Esophagus (tissue), 2 donors: ENCODE results near the gene IST1. TPM values are rescaled to one million over a fixed set of nuclear protein-coding genes. Genes with fewer than 3 reads are reported as not detected.

ENCODE experiments used
- H3K27ac ChIP-seq, 2 donors: one replicate each; pipeline ENCODE4 v1.5.1; 2013; ENCODE audit warnings: low read depth in 2 of 2, mild to moderate bottlenecking in 2 of 2, inconsistent platforms in 1 of 2, low read length in 1 of 2, moderate library complexity in 1 of 2
- H3K27me3 ChIP-seq, 2 donors: one replicate each; pipeline ENCODE4 v1.6.1; 2013; ENCODE audit warnings: low read length in 2 of 2, control low read depth in 1 of 2, mild to moderate bottlenecking in 1 of 2; ENCODE audit not compliant: insufficient read depth in 2 of 2, control insufficient read depth in 1 of 2
- H3K36me3 ChIP-seq, 2 donors: one replicate each; pipeline ENCODE4 v1.6.1; 2013; ENCODE audit warnings: low read length in 1 of 2; ENCODE audit not compliant: control insufficient read depth in 2 of 2, insufficient read depth in 2 of 2
- H3K4me1 ChIP-seq, 2 donors: one replicate each; pipeline ENCODE4 v1.6.1; 2013; ENCODE audit warnings: low read length in 1 of 2; ENCODE audit not compliant: control insufficient read depth in 2 of 2, insufficient read depth in 2 of 2
- H3K4me3 ChIP-seq, 2 donors: one replicate each; pipeline ENCODE4 v1.5.1; 2013; ENCODE audit warnings: low read length in 2 of 2, mild to moderate bottlenecking in 2 of 2, low read depth in 1 of 2, moderate library complexity in 1 of 2
- H3K9me3 ChIP-seq, 2 donors: one replicate each; pipeline ENCODE4 v1.6.1; 2013; ENCODE audit warnings: mild to moderate bottlenecking in 2 of 2, low read depth in 1 of 2, low read length in 1 of 2, moderate library complexity in 1 of 2; ENCODE audit not compliant: control insufficient read depth in 2 of 2, insufficient read depth in 1 of 2
- WGBS, 2 donors: extraction: QIAGEN DNeasy Blood & Tissue Kit; methylation state at CpG; one replicate each; pipeline ENCODE4 v1.1.7; 2013; 5-methylcytosine and 5-hydroxymethylcytosine counted together
- polyA plus RNA-seq, 2 donors: library from polyadenylated mRNA; stranded (reverse); fragments of 200-250 nt; gene quantifications; one replicate each; pipeline ENCODE4 v1.2.3, GENCODE V29; 2013
- donor health status: healthy with polysubstance abuse.
- donor health status: Bipolar disorder and iron deficiency.

IST1 gene
- polyA plus RNA-seq, 2 donors, result 78.8 to 101 TPM

DNA sequence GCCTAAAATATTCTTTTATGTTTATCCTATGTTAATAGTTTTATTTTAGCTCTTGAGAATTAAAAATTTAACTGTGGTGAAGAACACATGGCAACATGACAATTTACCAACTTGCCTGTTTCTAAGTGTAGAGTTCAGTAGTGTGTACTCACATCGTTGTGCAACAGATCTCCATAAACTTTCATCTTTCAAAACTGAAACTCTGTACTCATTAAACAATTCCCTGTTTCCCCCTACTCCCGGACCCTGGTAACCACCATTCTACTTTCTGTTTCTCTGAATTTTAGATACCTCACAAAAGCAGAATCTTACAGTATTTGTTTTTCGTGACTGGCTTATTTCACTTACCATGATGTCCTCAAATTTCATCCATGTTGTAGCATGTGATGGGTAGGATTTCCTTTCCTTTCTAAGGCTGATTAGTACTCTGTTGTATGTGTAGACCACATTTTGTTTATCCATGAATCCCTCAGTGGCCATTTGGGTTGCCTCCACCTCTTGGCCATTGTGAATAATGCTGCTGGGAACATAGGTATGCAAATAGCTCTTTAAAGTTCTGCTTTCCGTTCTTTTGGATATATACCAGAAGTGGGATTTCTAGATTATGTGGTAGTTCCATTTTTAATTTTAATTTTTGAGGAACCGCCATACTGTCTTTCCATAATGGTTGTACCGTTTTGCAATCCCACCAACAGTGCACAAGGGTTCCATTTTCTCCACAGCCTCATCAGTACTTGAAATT is 17.4 kb downstream of the IST1 start:
- no peaks in the 10 kb centered on the region for H3K27me3 ChIP-seq
- H3K9me3 ChIP-seq, result no peaks in the 10 kb centered on the region
- H3K36me3 ChIP-seq, result peaks cover 6% of the 10 kb centered on the region in 2 donors
- no peak overlapping the region for H3K4me3 ChIP-seq
- no peaks in the 10 kb centered on the region for H3K4me1 ChIP-seq
- no peak overlapping the region for H3K27ac ChIP-seq
- WGBS, 2 donors, result 85% methylated on average over 6 of the region's 6 CpGs

DNA sequence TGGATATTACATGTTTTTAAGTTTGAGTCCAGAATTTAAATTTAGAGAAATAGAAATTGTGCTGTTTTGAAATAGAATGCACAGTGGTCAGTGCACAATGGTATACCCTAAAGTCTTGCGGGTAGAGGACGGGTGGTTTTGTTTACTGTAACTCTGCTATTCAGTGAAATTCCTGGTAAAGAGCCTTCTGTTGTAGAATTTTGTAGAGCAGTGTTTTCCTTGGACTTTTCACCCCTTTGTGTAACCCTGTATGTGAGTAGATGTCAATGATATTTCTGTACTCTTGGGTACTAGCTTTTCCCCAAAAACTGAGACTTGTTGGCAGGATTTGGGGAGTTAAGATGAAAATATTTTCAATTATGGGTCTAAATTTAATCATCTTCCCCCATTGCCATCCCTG is 19.5 kb downstream of the IST1 start:
- 68 to 70% methylated on average over 2 of the region's 2 CpGs for WGBS, 2 donors
- peaks cover 6 to 10% of the 10 kb centered on the region in 2 donors for H3K36me3 ChIP-seq
- H3K9me3 ChIP-seq, result peaks cover 4 to 5% of the 10 kb centered on the region in 2 donors
- no peaks in the 10 kb centered on the region for H3K27me3 ChIP-seq
- no peak overlapping the region for H3K4me3 ChIP-seq
- no peaks in the 10 kb centered on the region for H3K4me1 ChIP-seq
- no peak overlapping the region for H3K27ac ChIP-seq

DNA sequence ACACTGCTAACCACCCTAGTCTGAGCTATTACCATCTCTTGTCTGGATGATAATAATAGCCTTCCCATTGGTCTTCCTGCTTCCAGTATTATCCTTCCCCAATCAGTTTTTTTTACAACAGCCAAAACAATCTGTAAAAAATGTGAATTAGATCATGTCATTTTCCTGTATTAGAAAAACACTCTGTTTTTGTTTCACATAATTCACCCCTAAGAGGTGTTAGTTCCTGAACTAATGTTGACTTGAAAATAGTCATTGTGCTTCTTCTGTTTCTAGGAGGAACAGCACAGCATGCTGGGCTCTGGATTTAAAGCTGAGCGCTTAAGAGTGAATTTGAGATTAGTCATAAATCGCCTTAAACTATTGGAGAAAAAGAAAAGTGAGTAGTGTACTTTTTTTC is 20.0 kb downstream of the IST1 start:
- Histone ChIP-seq H3K9me3 (peaks cover 4 to 5% of the 10 kb centered on the region in 2 donors), H3K27me3 (no peaks in the 10 kb centered on the region), H3K4me3 (no peak overlapping the region), H3K4me1 (no peaks in the 10 kb centered on the region), H3K27ac (no peak overlapping the region), H3K36me3 (peaks cover 6 to 10% of the 10 kb centered on the region in 2 donors)
- 96 to 98% methylated on average over 2 of the region's 2 CpGs for WGBS, 2 donors

GRCh38 chr16:71916397-71916920 is 21.1 kb downstream of the IST1 start:
- WGBS, 2 donors, result 90% methylated on average over 10 to 11 of the region's 11 CpGs

DNA sequence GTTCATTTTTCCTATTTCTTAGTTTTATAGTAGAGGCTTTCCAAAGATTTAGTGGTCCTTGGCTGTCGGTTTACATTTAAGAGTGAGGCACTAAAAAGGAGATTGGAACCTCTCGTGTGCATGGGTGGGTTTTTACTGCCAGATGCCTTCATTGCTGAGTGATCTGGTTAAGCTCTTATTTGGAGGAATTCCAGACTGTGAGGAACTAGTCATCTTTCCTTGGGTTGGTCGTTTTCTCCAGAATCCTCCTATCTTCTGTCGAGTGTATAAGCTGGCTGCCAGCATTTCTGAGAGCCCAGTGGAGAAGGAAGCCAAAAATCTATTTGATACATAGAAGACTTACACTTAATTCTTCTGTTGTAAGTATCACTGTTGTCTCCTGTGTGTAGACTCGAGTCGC is 22.6 kb downstream of the IST1 start:
- Histone ChIP-seq H3K27me3 (no peaks in the 10 kb centered on the region), H3K4me1 (no peaks in the 10 kb centered on the region), H3K9me3 (peaks cover 4 to 5% of the 10 kb centered on the region in 2 donors), H3K4me3 (no peak overlapping the region), H3K27ac (no peak overlapping the region), H3K36me3 (peaks cover 16 to 23% of the 10 kb centered on the region in 2 donors)
- 65 to 75% methylated on average over 6 of the region's 6 CpGs for WGBS, 2 donors

More at GRCh38 chr16:71916397-71916920, 21.1 kb downstream of the IST1 start:
- no peaks in the 10 kb centered on the region for H3K27me3 ChIP-seq
- no peaks in the 10 kb centered on the region for H3K4me1 ChIP-seq
- no peak overlapping the region for H3K27ac ChIP-seq
- H3K36me3 ChIP-seq, result peaks cover 13 to 14% of the 10 kb centered on the region in 2 donors
- no peak overlapping the region for H3K4me3 ChIP-seq
- peaks cover 4 to 5% of the 10 kb centered on the region in 2 donors for H3K9me3 ChIP-seq

GRCh38 chr16:71919035-71919434 is 23.7 kb downstream of the IST1 start:
- Histone ChIP-seq H3K4me3 (no peak overlapping the region), H3K9me3 (peaks cover 4 to 5% of the 10 kb centered on the region in 2 donors), H3K4me1 (no peaks in the 10 kb centered on the region), H3K36me3 (peaks cover 21 to 26% of the 10 kb centered on the region in 2 donors), H3K27me3 (no peaks in the 10 kb centered on the region), H3K27ac (no peak overlapping the region)
- WGBS, 2 donors, result 68 to 82% methylated on average over 3 of the region's 3 CpGs

DNA sequence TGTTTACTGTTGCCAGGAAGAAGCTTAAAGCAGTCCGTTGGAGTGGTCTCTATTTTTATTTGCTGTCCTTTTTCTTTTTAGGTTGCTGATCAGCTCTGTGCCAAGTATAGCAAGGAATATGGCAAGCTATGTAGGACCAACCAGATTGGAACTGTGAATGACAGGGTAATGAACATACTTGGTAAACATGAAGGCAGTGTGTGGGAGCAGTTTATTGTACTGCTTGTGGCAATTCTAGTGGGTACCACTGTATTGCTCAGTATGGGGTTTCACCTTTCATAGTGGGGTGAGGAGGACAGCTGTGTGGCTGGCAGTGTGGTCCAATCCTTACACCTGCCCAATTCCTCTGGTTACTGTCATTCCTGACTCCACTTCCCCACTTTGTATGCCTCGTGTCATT is 25.3 kb downstream of the IST1 start:
- Histone ChIP-seq H3K36me3 (peaks cover 26 to 33% of the 10 kb centered on the region in 2 donors), H3K4me3 (no peak overlapping the region), H3K4me1 (no peaks in the 10 kb centered on the region), H3K9me3 (peaks cover 4 to 5% of the 10 kb centered on the region in 2 donors), H3K27ac (no peak overlapping the region), H3K27me3 (no peaks in the 10 kb centered on the region)
- WGBS, 2 donors, result 78 to 92% methylated on average over 2 of the region's 2 CpGs

DNA sequence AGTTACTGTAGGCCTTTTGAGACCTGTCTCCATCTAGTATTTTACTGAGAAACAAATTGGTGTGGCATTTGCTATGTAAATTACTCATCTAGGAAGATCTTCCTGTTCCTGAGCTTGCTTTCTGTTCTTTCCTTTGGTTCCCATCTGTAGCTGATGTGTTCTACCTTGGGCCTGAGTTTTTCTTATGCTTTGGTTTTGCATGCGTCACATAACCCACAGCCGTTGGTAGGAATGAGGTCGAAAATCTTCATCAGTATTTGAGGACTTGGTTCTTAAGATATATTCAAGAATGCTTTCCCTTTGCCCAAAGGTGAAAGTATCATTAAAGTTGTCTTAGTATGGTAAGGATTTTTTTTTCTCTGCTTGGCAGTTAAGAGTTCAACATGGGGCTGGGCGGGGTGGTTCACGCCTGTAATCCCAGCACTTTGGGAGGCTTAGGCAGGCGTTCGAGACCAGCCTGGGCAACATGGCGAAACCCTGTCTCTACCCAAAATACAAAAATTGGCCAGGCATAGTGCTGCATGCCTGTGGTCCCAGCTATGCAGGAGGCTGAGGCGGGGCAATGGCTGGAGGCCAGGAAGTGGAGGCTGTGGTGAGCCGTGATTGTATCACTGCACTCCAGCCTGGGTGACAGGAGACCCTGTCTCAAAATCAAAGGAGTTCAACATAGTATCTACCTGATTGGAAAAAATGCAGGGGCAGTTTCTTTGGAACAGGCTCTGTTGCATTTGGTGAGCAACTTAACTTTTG is 28.8 kb downstream of the IST1 start:
- WGBS, 2 donors, result 80 to 82% methylated on average over 10 of the region's 10 CpGs
- Histone ChIP-seq H3K4me1 (peaks cover 0 to 5% of the 10 kb centered on the region in 2 donors), H3K36me3 (peaks cover 31 to 40% of the 10 kb centered on the region in 2 donors), H3K4me3 (no peak overlapping the region), H3K9me3 (peaks cover 4 to 5% of the 10 kb centered on the region in 2 donors), H3K27ac (no peak overlapping the region), H3K27me3 (no peaks in the 10 kb centered on the region)

DNA sequence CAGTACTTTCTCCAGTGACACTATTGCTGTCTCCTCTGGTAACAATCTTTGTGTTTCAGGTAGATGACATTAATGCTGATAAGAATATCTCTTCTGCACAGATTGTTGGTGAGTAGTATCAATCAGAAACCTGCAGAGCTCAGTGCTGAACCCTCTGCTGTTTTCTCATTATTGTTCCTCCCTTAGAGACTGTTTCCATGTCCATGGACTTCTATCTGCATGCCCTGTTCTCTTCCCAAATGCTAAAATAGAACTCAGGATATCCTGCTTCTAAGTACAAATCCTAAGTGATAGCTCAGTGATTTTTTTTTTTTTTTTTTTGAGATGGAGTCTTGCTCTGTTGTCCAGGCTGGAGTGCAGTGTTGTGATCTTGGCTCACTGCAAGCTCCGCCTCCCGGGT is 29.4 kb downstream of the IST1 start:
- WGBS, 2 donors, result 100% methylated on average over 2 of the region's 2 CpGs

More for the DNA sequence above, 29.4 kb downstream of the IST1 start:
- Histone ChIP-seq H3K9me3 (no peaks in the 10 kb centered on the region), H3K27me3 (no peaks in the 10 kb centered on the region), H3K27ac (no peak overlapping the region), H3K36me3 (peaks cover 31 to 36% of the 10 kb centered on the region in 2 donors), H3K4me1 (peaks cover 0 to 5% of the 10 kb centered on the region in 2 donors), H3K4me3 (no peak overlapping the region)
